ENCODE measurements around the gene PRAMEF9.
"Not testable (repeated sequence)": the region's sequence is repeated elsewhere in the genome, so short reads cannot be mapped to it uniquely, and the experiment has no call there.

PRAMEF9 gene

GRCh38 chr1:13171548-13171947 lies at the start of gene PRAMEF9:
PRAMEF9 (plus strand) TSS chr1:13171848; CDS start chr1:13175281, 3,433 bp downstream.
- not testable (repeated sequence) for DNase-seq

GRCh38 chr1:13155909-13156308 lies 15.7 kb upstream of the PRAMEF9 start, which contains the start of gene PRAMEF26:
PRAMEF26 (minus strand) TSS chr1:13156009; CDS start chr1:13153095, 2,914 bp downstream.
- not testable (repeated sequence) for DNase-seq

GRCh38 chr1:13165531-13165930 lies 6.1 kb upstream of the PRAMEF9 start, which contains the start of gene HNRNPCL4:
HNRNPCL4 (minus strand) TSS chr1:13165631; CDS start chr1:13165467, 164 bp downstream.
- not testable (repeated sequence) for DNase-seq

GRCh38 chr1:13201309-13201708 lies 29.7 kb downstream of the PRAMEF9 start, which contains the start of gene PRAMEF13:
PRAMEF13 (minus strand) TSS chr1:13201409; CDS start chr1:13199589, 1,820 bp downstream.
- not testable (repeated sequence) for DNase-seq

GRCh38 chr1:13208712-13209111 lies 37.1 kb downstream of the PRAMEF9 start:
- DNase-seq = not testable (repeated sequence)

- not testable (repeated sequence) for DNase-seq
Measured at GRCh38 chr1:13216619-13217018, 45.0 kb downstream of the PRAMEF9 start.

- not testable (repeated sequence) for DNase-seq
Measured at GRCh38 chr1:13219203-13219602, 47.6 kb downstream of the PRAMEF9 start.

GRCh38 chr1:13222788-13223187 lies 51.1 kb downstream of the PRAMEF9 start:
- not testable (repeated sequence) for DNase-seq

- DNase-seq = no peak
Measured at GRCh38 chr1:13224480-13225060, 52.9 kb downstream of the PRAMEF9 start.

GRCh38 chr1:13225675-13226204 lies 54.1 kb downstream of the PRAMEF9 start, which contains the start of gene PRAMEF18:
PRAMEF18 (minus strand) TSS chr1:13226154; CDS start chr1:13226106, 48 bp downstream.
- DNase-seq = not testable (repeated sequence)

- not testable (repeated sequence) for DNase-seq
Measured at GRCh38 chr1:13227271-13228055, 55.8 kb downstream of the PRAMEF9 start.

GRCh38 chr1:13228343-13228781 lies 56.7 kb downstream of the PRAMEF9 start:
- DNase-seq = peak; percentile 62

Measured in activated CD4-positive, alpha-beta T cell treated with anti-CD3 and anti-CD28 coated beads, Interleukin-2, Interleukin-6, amounts not matched to agents 100 ng/mL and 50 ng/mL, durations not matched to agents 16 hours and 8 hours (primary cell).